ENCODE data around the gene KIT.

DNA sequence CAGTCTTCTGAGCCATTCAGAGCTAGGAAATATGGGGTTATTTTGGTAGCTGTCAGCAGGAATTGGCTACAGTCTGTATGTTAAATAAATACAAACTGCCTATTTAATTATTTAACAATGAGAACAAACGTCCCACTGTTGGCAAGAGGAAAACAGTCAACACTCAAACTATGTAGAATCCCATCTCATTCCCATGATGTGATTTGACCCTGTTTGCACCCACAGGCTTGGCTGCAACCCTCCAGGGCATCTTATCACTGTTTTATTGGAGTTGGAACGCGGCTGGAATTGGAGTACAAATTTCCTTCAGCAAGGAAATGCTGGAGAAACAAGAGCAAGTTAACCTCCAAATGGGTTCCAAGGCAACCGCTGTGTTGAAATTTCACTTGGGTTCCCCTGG, 124.0 kb downstream of the KIT start:
- TF ChIP-seq HDAC6 (IDR thresholded peaks at IDR 0.05; ENCODE audit: unreplicated experiment) (no peak), REST (IDR thresholded peaks at IDR 0.05; ENCODE audit: low read depth, low read length) (no peak), CTCF (IDR thresholded peaks at IDR 0.05 in 2 of 3, conservative IDR thresholded peaks at IDR 0.05 in 1 of 3; ENCODE audit: control insufficient read depth in 2 of 3, extremely low read depth in 1 of 3, insufficient read depth in 1 of 3, low read depth in 3 of 3, low read length in 3 of 3) (no peak), MXI1 (IDR thresholded peaks at IDR 0.05; ENCODE audit: low read depth, low read length) (no peak), BCLAF1 (IDR thresholded peaks at IDR 0.05) (no peak), NR2C1 (IDR thresholded peaks at IDR 0.05) (no peak)

Data from GM12878 (cell line).